HEK293 (cell line): ENCODE results near the gene DOK3.

Experiments
- GLIS1 ChIP-seq: fragments of 450-650 bp; formaldehyde crosslinking; IDR thresholded peaks from 2 replicates; pipeline ENCODE4 v1.5.1; 2016; ENCODE audit warnings: missing biosample characterization, missing genetic modification characterization
- KLF16 ChIP-seq: fragments of 450-650 bp; formaldehyde crosslinking; IDR thresholded peaks from 2 replicates; pipeline ENCODE4 v1.5.1; 2017; ENCODE audit warnings: missing biosample characterization, missing genetic modification characterization
- PRDM1 ChIP-seq: fragments of 450-650 bp; formaldehyde crosslinking; IDR thresholded peaks from 2 replicates; pipeline ENCODE4; 2016; ENCODE audit warnings: missing biosample characterization, missing genetic modification characterization
- REPIN1 ChIP-seq: fragments of 450-650 bp; formaldehyde crosslinking; IDR thresholded peaks from 2 replicates; pipeline ENCODE4 v1.5.1; 2017; ENCODE audit warnings: missing biosample characterization, missing genetic modification characterization, low read depth
- SALL2 ChIP-seq: fragments of 450-650 bp; formaldehyde crosslinking; IDR thresholded peaks from 2 replicates; pipeline ENCODE4 v1.5.0; 2017; ENCODE audit warnings: missing biosample characterization, mild to moderate bottlenecking, missing genetic modification characterization, borderline replicate concordance
- ZBTB1 ChIP-seq: fragments of 450-650 bp; formaldehyde crosslinking; IDR thresholded peaks from 2 replicates; pipeline ENCODE4 v1.5.1; 2016; ENCODE audit warnings: missing biosample characterization, missing genetic modification characterization
- ZBTB8A ChIP-seq: fragments of 450-650 bp; formaldehyde crosslinking; IDR thresholded peaks from 2 replicates; pipeline ENCODE4 v1.5.1; 2016; ENCODE audit warnings: missing biosample characterization, missing genetic modification characterization
- ZEB2 ChIP-seq: fragments of 450-650 bp; formaldehyde crosslinking; IDR thresholded peaks from 2 replicates; pipeline ENCODE4 v1.5.1; 2016; ENCODE audit warnings: missing biosample characterization, missing genetic modification characterization
- ZFP69B ChIP-seq: fragments of 450-650 bp; formaldehyde crosslinking; IDR thresholded peaks from 2 replicates; pipeline ENCODE4 v1.5.1; 2016; ENCODE audit warnings: missing biosample characterization, missing genetic modification characterization
- ZNF132 ChIP-seq: fragments of 450-650 bp; formaldehyde crosslinking; IDR thresholded peaks from 2 replicates; pipeline ENCODE4 v1.5.1; 2017; ENCODE audit warnings: missing biosample characterization, missing genetic modification characterization, borderline replicate concordance
- ZNF19 ChIP-seq: fragments of 450-650 bp; formaldehyde crosslinking; IDR thresholded peaks from 2 replicates; pipeline ENCODE4; 2016; ENCODE audit warnings: missing biosample characterization, missing genetic modification characterization, low read depth
- ZNF221 ChIP-seq: fragments of 450-650 bp; formaldehyde crosslinking; IDR thresholded peaks from 2 replicates; pipeline ENCODE4 v1.5.1; 2017; ENCODE audit warnings: missing biosample characterization, missing genetic modification characterization, borderline replicate concordance
- ZNF529 ChIP-seq: fragments of 450-650 bp; formaldehyde crosslinking; IDR thresholded peaks from 2 replicates; pipeline ENCODE4 v1.5.1; 2017; ENCODE audit warnings: missing genetic modification characterization, missing biosample characterization; ENCODE audit not compliant: insufficient replicate concordance
- ZNF548 ChIP-seq: fragments of 450-650 bp; formaldehyde crosslinking; IDR thresholded peaks from 2 replicates; pipeline ENCODE4 v1.5.1; 2016; ENCODE audit warnings: missing biosample characterization, missing genetic modification characterization
- ZNF549 ChIP-seq: fragments of 450-650 bp; IDR thresholded peaks from 2 replicates; pipeline ENCODE4 v1.5.1; 2018; ENCODE audit warnings: missing biosample characterization, missing genetic modification characterization, mild to moderate bottlenecking, inconsistent platforms, moderate library complexity
- ZNF561 ChIP-seq: fragments of 450-650 bp; IDR thresholded peaks from 2 replicates; pipeline ENCODE4 v1.5.1; 2018; ENCODE audit warnings: missing biosample characterization, missing genetic modification characterization, borderline replicate concordance
- ZNF776 ChIP-seq: fragments of 450-650 bp; formaldehyde crosslinking; IDR thresholded peaks from 2 replicates; pipeline ENCODE4 v1.5.0; 2017; ENCODE audit warnings: missing biosample characterization, missing genetic modification characterization, borderline replicate concordance
- ZNF843 ChIP-seq: fragments of 450-650 bp; formaldehyde crosslinking; IDR thresholded peaks from 2 replicates; pipeline ENCODE4 v1.5.1; 2016; ENCODE audit warnings: missing biosample characterization, missing genetic modification characterization
- ZXDB ChIP-seq: fragments of 450-650 bp; formaldehyde crosslinking; IDR thresholded peaks from 2 replicates; pipeline ENCODE4 v1.5.1; 2016; ENCODE audit warnings: missing biosample characterization, missing genetic modification characterization
- TF ChIP-seq, protein P1 (sequence below): fragments of 450-650 bp; formaldehyde crosslinking; IDR thresholded peaks from 2 replicates; pipeline ENCODE4 v1.5.1; 2016; ENCODE audit warnings: missing biosample characterization, missing genetic modification characterization
- TF ChIP-seq, protein P2 (sequence below): fragments of 450-650 bp; formaldehyde crosslinking; IDR thresholded peaks from 2 replicates; pipeline ENCODE4 v1.5.1; 2016; ENCODE audit warnings: missing biosample characterization, missing genetic modification characterization
- TF ChIP-seq, protein P3 (sequence below): fragments of 450-650 bp; formaldehyde crosslinking; IDR thresholded peaks from 2 replicates; pipeline ENCODE4 v1.5.1; 2017; ENCODE audit warnings: missing biosample characterization, mild to moderate bottlenecking, missing genetic modification characterization, moderate library complexity
- TF ChIP-seq, protein P4 (sequence below): fragments of 450-650 bp; formaldehyde crosslinking; IDR thresholded peaks from 2 replicates; pipeline ENCODE4 v1.5.1; 2016; ENCODE audit warnings: missing biosample characterization, missing genetic modification characterization, borderline replicate concordance
- TF ChIP-seq, protein P5 (sequence below): fragments of 450-650 bp; formaldehyde crosslinking; IDR thresholded peaks from 2 replicates; pipeline ENCODE4 v1.5.1; 2016; ENCODE audit warnings: missing biosample characterization, missing genetic modification characterization
- TF ChIP-seq, protein P6 (sequence below): fragments of 450-650 bp; formaldehyde crosslinking; IDR thresholded peaks from 2 replicates; pipeline ENCODE4 v1.5.1; 2016; ENCODE audit warnings: missing biosample characterization, missing genetic modification characterization

The DOK3 gene

DNA sequence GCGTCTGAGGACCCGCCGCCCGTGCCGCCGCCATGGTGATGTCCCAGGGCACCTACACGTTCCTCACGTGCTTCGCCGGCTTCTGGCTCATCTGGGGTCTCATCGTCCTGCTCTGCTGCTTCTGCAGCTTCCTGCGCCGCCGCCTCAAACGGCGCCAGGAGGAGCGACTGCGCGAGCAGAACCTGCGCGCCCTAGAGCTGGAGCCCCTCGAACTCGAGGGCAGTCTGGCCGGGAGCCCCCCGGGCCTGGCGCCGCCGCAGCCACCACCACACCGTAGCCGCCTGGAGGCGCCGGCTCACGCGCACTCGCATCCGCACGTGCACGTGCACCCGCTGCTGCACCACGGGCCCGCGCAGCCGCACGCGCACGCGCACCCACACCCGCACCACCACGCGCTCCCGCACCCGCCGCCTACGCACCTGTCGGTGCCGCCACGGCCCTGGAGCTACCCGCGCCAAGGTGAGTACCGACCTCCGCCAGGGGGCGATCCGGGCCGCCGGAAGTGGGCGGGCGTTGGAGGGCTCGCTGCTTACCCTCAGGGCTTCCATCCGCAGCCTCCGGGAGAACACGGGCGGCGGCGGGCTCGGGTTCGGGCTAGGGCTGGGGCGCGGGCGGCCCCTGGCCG is 54.5 kb downstream of the DOK3 start (continued):
- TF ChIP-seq, protein P1, sequence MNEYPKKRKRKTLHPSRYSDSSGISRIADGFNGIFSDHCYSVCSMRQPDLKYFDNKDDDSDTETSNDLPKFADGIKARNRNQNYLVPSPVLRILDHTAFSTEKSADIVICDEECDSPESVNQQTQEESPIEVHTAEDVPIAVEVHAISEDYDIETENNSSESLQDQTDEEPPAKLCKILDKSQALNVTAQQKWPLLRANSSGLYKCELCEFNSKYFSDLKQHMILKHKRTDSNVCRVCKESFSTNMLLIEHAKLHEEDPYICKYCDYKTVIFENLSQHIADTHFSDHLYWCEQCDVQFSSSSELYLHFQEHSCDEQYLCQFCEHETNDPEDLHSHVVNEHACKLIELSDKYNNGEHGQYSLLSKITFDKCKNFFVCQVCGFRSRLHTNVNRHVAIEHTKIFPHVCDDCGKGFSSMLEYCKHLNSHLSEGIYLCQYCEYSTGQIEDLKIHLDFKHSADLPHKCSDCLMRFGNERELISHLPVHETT (tag by site-specific recombination) = no peak
- TF ChIP-seq GLIS1 (peak; percentile 42; the same call in 1 of the 2 replicates), ZNF221 (tag by site-specific recombination) (no peak), ZNF19 (no peak), REPIN1 (tag by site-specific recombination) (no peak), ZNF132 (tag by site-specific recombination) (no peak), ZBTB1 (tag by site-specific recombination) (peak; percentile 92), ZXDB (tag by site-specific recombination) (0 out of 2 replicates have a peak, but pooled peaks have one; percentile 72), KLF16 (tag by site-specific recombination) (0 out of 2 replicates have a peak, but pooled peaks have one; percentile 58), ZEB2 (tag by site-specific recombination) (peak; percentile 98), ZNF529 (tag by site-specific recombination) (no peak), ZNF549 (tag by site-specific recombination) (no peak), ZNF776 (tag by site-specific recombination) (no peak), ZNF548 (no peak), ZFP69B (tag by site-specific recombination) (peak; percentile 8; the same call in 1 of the 2 replicates), ZNF561 (tag by site-specific recombination) (peak; percentile 63; the same call in 1 of the 2 replicates), ZNF843 (tag by site-specific recombination) (no peak), PRDM1 (tag by site-specific recombination) (no peak), SALL2 (no peak), ZBTB8A (tag by site-specific recombination) (peak; percentile 99)
- TF ChIP-seq, protein P2, sequence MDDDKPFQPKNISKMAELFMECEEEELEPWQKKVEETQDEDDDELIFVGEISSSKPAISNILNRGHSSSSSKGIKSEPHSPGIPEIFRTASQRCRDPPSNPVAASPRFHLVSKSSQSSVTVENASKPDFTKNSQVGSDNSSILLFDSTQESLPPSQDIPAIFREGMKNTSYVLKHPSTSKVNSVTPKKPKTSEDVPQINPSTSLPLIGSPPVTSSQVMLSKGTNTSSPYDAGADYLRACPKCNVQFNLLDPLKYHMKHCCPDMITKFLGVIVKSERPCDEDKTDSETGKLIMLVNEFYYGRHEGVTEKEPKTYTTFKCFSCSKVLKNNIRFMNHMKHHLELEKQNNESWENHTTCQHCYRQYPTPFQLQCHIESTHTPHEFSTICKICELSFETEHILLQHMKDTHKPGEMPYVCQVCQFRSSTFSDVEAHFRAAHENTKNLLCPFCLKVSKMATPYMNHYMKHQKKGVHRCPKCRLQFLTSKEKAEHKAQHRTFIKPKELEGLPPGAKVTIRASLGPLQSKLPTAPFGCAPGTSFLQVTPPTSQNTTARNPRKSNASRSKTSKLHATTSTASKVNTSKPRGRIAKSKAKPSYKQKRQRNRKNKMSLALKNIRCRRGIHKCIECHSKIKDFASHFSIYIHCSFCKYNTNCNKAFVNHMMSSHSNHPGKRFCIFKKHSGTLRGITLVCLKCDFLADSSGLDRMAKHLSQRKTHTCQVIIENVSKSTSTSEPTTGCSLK = no peak
- TF ChIP-seq, protein P3, sequence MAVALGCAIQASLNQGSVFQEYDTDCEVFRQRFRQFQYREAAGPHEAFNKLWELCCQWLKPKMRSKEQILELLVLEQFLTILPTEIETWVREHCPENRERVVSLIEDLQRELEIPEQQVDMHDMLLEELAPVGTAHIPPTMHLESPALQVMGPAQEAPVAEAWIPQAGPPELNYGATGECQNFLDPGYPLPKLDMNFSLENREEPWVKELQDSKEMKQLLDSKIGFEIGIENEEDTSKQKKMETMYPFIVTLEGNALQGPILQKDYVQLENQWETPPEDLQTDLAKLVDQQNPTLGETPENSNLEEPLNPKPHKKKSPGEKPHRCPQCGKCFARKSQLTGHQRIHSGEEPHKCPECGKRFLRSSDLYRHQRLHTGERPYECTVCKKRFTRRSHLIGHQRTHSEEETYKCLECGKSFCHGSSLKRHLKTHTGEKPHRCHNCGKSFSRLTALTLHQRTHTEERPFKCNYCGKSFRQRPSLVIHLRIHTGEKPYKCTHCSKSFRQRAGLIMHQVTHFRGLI = peak; percentile 69; the same call in 1 of the 2 replicates
- TF ChIP-seq, protein P4, sequence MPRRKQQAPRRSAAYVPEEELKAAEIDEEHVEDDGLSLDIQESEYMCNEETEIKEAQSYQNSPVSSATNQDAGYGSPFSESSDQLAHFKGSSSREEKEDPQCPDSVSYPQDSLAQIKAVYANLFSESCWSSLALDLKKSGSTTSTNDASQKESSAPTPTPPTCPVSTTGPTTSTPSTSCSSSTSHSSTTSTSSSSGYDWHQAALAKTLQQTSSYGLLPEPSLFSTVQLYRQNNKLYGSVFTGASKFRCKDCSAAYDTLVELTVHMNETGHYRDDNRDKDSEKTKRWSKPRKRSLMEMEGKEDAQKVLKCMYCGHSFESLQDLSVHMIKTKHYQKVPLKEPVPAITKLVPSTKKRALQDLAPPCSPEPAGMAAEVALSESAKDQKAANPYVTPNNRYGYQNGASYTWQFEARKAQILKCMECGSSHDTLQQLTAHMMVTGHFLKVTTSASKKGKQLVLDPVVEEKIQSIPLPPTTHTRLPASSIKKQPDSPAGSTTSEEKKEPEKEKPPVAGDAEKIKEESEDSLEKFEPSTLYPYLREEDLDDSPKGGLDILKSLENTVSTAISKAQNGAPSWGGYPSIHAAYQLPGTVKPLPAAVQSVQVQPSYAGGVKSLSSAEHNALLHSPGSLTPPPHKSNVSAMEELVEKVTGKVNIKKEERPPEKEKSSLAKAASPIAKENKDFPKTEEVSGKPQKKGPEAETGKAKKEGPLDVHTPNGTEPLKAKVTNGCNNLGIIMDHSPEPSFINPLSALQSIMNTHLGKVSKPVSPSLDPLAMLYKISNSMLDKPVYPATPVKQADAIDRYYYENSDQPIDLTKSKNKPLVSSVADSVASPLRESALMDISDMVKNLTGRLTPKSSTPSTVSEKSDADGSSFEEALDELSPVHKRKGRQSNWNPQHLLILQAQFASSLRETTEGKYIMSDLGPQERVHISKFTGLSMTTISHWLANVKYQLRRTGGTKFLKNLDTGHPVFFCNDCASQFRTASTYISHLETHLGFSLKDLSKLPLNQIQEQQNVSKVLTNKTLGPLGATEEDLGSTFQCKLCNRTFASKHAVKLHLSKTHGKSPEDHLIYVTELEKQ = 0 out of 2 replicates have a peak, but pooled peaks have one; percentile 29
- TF ChIP-seq, protein P5, sequence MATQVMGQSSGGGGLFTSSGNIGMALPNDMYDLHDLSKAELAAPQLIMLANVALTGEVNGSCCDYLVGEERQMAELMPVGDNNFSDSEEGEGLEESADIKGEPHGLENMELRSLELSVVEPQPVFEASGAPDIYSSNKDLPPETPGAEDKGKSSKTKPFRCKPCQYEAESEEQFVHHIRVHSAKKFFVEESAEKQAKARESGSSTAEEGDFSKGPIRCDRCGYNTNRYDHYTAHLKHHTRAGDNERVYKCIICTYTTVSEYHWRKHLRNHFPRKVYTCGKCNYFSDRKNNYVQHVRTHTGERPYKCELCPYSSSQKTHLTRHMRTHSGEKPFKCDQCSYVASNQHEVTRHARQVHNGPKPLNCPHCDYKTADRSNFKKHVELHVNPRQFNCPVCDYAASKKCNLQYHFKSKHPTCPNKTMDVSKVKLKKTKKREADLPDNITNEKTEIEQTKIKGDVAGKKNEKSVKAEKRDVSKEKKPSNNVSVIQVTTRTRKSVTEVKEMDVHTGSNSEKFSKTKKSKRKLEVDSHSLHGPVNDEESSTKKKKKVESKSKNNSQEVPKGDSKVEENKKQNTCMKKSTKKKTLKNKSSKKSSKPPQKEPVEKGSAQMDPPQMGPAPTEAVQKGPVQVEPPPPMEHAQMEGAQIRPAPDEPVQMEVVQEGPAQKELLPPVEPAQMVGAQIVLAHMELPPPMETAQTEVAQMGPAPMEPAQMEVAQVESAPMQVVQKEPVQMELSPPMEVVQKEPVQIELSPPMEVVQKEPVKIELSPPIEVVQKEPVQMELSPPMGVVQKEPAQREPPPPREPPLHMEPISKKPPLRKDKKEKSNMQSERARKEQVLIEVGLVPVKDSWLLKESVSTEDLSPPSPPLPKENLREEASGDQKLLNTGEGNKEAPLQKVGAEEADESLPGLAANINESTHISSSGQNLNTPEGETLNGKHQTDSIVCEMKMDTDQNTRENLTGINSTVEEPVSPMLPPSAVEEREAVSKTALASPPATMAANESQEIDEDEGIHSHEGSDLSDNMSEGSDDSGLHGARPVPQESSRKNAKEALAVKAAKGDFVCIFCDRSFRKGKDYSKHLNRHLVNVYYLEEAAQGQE (tag by site-specific recombination) = no peak
- TF ChIP-seq, protein P6, sequence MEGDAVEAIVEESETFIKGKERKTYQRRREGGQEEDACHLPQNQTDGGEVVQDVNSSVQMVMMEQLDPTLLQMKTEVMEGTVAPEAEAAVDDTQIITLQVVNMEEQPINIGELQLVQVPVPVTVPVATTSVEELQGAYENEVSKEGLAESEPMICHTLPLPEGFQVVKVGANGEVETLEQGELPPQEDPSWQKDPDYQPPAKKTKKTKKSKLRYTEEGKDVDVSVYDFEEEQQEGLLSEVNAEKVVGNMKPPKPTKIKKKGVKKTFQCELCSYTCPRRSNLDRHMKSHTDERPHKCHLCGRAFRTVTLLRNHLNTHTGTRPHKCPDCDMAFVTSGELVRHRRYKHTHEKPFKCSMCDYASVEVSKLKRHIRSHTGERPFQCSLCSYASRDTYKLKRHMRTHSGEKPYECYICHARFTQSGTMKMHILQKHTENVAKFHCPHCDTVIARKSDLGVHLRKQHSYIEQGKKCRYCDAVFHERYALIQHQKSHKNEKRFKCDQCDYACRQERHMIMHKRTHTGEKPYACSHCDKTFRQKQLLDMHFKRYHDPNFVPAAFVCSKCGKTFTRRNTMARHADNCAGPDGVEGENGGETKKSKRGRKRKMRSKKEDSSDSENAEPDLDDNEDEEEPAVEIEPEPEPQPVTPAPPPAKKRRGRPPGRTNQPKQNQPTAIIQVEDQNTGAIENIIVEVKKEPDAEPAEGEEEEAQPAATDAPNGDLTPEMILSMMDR = peak; percentile 84
